CD1c-positive myeloid dendritic cell (primary cell): ENCODE measurements around the gene PCCA.

Experiments used
- DNase-seq: peaks from one replicate; pipeline ENCODE4 v3.0.0-alpha.2; 2016; ENCODE audit errors: extremely low spot score

The PCCA gene

GRCh38 chr13:100428986-100429385 lies 340.1 kb downstream of the PCCA start:
- no peak for DNase-seq

GRCh38 chr13:100432611-100433010 lies 343.7 kb downstream of the PCCA start:
- no peak for DNase-seq

- no peak for DNase-seq
Observed at GRCh38 chr13:100433475-100433874, 344.6 kb downstream of the PCCA start.

GRCh38 chr13:100434010-100434763 lies 345.3 kb downstream of the PCCA start:
- DNase-seq: no peak

GRCh38 chr13:100436099-100436498 lies 347.2 kb downstream of the PCCA start:
- no peak for DNase-seq

- no peak for DNase-seq
Observed at GRCh38 chr13:100438059-100438788, 349.3 kb downstream of the PCCA start.

GRCh38 chr13:100439247-100439970 lies 350.5 kb downstream of the PCCA start:
- no peak for DNase-seq

- DNase-seq: peak; percentile 11
Observed at GRCh38 chr13:100440751-100441425, 352.0 kb downstream of the PCCA start.

- DNase-seq: no peak
Observed at GRCh38 chr13:100442095-100442832, 353.4 kb downstream of the PCCA start.

GRCh38 chr13:100443278-100443997 lies 354.5 kb downstream of the PCCA start:
- no peak for DNase-seq

GRCh38 chr13:100443998-100444328 lies 355.1 kb downstream of the PCCA start:
- no peak for DNase-seq

GRCh38 chr13:100447831-100448230 lies 358.9 kb downstream of the PCCA start:
- DNase-seq: no peak

GRCh38 chr13:100451923-100452322 lies 363.0 kb downstream of the PCCA start:
- DNase-seq: no peak

GRCh38 chr13:100454876-100455275 lies 366.0 kb downstream of the PCCA start:
- no peak for DNase-seq

GRCh38 chr13:100458673-100459072 lies 369.8 kb downstream of the PCCA start:
- no peak for DNase-seq

- DNase-seq: no peak
Observed at GRCh38 chr13:100459747-100460146, 370.9 kb downstream of the PCCA start.

GRCh38 chr13:100460266-100460665 lies 371.4 kb downstream of the PCCA start:
- DNase-seq: no peak

- no peak for DNase-seq
Observed at GRCh38 chr13:100460791-100461190, 371.9 kb downstream of the PCCA start.

GRCh38 chr13:100461309-100462030 lies 372.6 kb downstream of the PCCA start:
- DNase-seq: no peak

- no peak for DNase-seq
Observed at GRCh38 chr13:100464006-100464405, 375.1 kb downstream of the PCCA start.
